ENCODE measurements around the gene SPATA6L.
"Not testable (repeated sequence)": the region's sequence is repeated elsewhere in the genome, so short reads cannot be mapped to it uniquely, and the experiment has no call there.

SPATA6L gene

GRCh38 chr9:4620881-4621555 lies 45.3 kb downstream of the SPATA6L start:
- DNase-seq = no peak

- no peak for DNase-seq
Measured at GRCh38 chr9:4620057-4620765, 46.1 kb downstream of the SPATA6L start.

GRCh38 chr9:4618700-4619099 lies 47.6 kb downstream of the SPATA6L start:
- DNase-seq = no peak

DNA sequence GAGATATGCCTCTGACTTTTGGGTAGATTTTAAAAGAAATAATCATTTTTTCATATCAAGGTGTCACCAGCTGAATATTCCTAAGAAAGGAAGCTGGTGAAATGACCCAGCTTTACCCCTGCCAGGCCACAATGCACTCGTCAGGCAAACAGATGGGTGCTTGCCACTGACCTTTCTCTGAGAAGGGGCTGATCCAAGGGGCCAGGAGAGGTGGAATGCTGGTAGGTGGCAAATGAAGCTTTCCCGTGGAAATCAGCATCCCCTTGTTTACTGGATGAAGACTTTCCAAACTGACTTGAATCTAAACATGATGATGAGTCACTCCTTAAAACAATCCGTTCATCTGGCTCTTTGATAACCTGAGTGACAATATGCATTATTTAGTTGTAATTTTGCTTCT lies 48.5 kb downstream of the SPATA6L start:
- no peak for DNase-seq

DNA sequence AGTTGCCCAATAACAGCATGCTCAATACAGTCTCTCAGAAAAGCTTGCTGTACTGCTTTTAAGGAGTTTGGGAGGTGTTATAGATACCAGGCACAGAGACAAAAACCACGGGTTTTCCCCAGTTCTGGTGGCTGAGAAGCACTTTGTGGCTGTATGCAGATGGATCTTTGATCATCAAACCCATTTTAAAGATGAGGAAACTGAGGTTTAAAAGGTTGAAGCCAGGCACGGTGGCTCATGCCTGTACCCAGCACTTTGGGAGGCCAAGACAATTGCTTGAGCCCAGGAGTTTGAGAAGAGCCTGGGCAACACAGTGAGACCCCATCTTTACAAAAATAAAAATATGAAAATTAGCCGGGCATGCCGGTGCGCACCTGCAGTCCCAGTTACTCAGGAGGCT lies 50.5 kb downstream of the SPATA6L start:
- DNase-seq = no peak

- DNase-seq = no peak
Measured at GRCh38 chr9:4615251-4615650, 51.0 kb downstream of the SPATA6L start.

- DNase-seq = no peak
Measured at GRCh38 chr9:4614627-4615026, 51.7 kb downstream of the SPATA6L start.

DNA sequence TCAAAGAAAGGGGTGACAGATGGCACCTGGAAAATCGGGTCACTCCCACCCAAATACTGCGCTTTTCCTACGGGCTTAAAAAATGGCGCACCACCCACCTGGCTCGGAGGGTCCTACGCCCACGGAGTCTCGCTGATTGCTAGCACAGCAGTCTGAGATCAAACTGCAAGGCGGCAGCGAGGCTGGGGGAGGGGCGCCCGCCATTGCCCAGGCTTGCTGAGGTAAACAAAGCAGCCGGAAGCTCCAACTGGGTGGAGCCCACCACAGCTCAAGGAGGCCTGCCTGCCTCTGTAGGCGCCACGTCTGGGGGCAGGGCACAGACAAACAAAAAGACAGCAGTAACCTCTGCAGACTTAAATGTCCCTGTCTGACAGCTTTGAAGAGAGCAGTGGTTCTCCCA lies 60.2 kb downstream of the SPATA6L start:
- not testable (repeated sequence) for DNase-seq

DNA sequence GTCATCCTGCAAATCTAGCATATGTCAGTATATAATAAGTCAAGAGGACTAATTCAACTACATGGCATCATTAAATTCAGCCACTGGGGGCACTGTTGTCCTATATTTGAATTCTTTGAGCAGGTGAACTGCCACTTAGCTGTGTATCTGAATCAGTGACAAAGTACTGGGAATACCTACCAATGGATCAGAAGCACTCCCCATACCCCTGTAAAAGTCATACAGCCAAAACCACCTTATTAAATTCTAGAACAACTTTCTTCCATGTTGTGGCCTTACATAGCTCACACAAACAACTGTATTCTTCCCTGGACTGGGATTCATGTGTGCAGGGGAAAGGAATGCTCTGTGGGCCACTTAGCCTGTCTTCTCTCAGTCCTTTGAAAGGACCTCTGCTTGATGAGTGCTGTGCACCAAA lies 61.6 kb downstream of the SPATA6L start:
- peak; percentile 61 for DNase-seq

DNA sequence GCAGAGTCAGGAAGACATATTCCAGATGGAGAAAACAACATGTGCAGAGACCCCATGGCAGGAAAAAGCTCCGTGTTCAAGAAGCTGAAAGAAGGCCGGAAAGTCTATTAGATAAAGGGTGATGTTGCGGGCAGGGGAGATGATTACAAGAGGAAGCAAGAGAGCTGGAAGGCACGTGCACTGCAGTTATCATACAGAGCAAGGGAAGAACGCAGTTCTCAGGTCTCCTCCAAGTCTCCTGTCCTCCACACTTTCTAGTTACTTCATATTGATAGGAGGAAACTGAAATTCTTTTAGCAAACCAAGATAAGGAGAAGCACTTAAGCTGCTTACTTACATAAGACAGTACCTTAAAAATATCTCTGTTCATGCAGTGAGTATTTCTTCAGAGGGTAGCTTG lies 62.5 kb downstream of the SPATA6L start:
- no peak for DNase-seq

GRCh38 chr9:4600368-4600767 lies 65.9 kb downstream of the SPATA6L start:
- no peak for DNase-seq

DNA sequence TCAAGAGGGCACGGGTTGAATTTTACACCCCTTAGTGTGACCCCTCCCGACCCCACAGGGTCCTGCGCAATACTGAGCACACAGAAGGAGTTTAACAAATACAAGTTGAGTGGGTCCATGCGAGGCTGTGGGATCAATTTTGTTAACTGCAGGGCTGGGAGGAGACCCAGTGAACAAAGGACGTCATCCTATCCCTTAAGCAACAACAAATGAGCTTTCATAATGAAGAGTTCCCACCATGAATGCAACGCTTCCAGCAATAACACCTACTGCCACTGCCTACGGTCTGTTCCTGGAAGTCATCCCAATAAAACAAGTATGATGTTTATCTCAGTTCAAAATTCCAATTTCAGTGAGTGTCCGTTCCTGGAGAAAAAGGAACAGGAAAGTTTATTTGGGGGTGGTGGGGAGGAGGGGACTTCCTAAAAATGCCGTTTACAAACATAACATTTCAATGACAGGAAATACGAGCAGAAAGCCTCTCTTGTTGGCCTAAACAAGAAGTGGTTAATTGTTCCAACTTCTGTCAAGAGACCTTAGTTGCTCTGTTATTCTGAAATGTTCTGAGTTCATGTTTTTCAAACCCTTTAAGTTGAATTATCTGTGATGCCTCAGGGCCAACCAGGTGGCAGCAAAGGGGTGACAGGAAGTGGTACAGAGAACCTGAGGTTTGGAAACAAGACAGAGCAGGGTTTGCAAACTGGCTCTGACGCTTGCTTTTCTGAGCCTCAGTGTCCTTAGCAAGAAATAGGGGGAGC lies 69.9 kb downstream of the SPATA6L start:
- no peak for DNase-seq

DNA sequence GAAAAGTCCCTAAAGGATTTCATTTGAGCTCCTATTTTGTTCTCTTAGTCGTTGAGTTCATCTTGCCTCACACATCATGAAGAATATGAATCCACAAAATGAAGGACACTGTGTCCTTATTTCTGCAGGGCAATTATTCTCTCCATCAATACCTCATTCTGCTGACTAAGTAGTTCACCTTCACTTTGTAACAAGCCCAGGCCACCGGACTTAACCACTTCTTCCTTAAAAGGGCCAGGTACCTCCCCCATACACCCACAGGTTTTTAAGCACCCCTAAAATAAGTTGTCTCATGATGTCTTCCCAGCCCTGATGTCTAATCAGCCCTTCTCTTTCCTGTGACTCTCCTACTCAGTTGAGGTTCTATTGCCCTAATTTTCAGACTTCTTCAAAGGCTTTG lies 71.3 kb downstream of the SPATA6L start:
- no peak for DNase-seq

DNA sequence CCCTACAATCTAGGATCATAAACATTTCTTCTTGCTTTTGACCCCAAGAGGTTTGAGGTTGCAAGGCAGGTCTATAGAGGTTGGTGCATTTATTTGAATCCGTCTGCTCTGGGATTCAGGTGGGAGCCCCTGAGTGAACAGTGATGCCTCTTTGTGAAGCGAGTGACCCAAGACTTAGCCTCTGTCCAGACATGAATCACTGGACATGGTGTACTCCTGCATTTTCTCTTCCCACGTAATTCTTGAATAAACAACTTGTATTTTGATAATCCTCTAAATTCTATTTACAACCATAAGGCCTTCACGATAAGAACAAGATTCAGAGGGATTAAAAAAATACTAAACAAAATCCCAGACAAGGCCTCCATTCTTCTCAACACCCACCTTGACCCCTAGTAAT lies 71.7 kb downstream of the SPATA6L start:
- DNase-seq = no peak

DNA sequence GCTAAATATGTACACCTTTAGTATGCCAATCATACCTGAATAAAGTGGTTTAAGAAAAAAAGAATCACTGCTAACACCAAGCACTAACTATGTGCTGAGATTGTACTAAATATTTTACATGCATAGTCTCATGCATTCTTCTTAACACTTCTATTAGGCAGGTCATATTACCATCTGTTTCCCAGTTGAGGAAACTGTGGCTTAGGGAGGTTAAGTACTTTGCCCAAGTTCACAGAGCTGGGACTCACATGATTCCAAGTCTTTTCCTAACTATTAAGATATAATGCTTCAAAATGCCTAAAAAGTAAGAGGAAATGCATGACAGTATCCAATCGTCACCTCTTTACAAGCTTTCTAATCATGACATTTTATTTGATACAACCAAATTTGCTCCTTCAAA lies 73.4 kb downstream of the SPATA6L start:
- no peak for DNase-seq

DNA sequence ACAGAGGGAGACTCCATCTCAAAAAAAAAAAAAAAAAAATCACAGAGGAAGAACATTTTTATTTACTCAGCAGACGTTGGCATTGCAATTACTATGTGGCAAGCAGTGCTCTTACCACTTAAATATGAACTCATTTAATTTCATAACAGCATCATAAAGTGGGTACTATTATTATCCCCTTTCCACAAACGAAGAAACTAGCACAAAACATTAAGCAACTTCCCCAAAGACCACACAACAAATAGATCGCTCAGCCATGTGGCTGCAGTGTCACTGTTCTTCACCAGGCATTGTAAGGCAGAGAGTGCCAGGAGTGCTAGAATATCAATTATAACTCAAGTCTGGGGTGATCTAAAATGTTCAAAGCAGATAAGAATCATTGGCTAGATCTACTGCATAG lies 74.0 kb downstream of the SPATA6L start:
- no peak for DNase-seq

DNA sequence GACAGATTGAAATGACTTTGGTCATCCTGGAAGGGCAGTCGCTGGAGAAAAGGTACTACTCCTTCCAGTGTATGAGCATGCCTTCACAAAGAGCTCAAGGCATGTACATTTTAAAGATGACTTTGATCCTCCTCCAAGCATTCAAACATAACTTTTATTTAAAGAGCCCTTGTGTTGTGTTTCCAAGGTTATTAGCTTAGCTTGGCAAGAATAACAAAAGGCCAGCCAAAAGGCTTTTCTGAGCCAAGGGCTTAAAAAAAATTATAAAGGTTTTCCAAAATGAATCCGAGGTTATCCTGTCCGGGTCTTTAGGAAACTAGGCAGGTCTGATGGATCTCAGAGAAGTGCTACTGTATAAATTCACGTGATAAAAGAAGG lies 75.2 kb downstream of the SPATA6L start:
- DNase-seq = no peak

DNA sequence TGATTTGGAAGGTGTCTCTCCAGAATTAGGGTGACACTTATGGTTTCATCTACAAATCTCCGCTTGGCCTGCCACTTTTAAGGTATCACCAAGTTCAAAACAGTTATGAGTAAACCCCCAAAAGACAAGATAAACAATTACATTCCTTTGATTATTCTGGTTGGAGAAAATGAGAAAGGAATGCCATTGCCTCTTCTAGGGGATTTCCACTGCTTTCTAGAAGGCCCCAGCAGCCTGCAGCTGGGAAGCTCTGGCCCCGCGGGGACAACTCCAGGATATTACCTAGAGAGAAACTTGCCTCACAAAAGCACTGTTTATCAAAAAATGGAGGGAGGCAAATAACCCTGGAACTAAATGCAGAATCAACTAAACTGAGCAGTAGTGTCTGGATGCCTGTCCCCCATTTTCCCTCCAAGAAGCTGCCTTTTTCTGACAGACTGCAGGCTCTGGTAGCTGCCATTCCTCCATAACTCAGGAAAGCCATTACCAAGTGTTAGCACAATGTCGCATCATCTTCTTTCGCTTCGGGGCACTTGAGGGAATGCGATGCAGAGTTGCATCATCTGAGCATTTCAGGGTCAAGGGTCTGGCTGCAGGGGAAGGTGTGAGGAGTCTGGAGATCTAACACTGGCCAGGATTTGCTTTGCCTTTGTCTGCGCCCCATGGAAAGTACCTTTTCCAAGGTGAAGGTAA lies 75.7 kb downstream of the SPATA6L start:
- no peak for DNase-seq

- no peak for DNase-seq
Measured at GRCh38 chr9:4588721-4589120, 77.6 kb downstream of the SPATA6L start.

- DNase-seq = no peak
Measured at GRCh38 chr9:4585135-4585534, 81.1 kb downstream of the SPATA6L start.

- DNase-seq = no peak
Measured at GRCh38 chr9:4584636-4585035, 81.6 kb downstream of the SPATA6L start.

GRCh38 chr9:4583001-4583400 lies 83.3 kb downstream of the SPATA6L start:
- no peak for DNase-seq

- DNase-seq = peak; percentile 26
Measured at GRCh38 chr9:4581861-4582565, 84.3 kb downstream of the SPATA6L start.
